ENCODE measurements around the gene TNFSF11. TPM values are rescaled to one million over a fixed set of nuclear protein-coding genes. Genes with fewer than 3 reads are reported as not detected.
A peak's percentile ranks its signal among the peaks of the same experiment; 100 is the strongest.

TNFSF11 gene
- total and polyA plus RNA-seq, 7 donors: 1.8 TPM; not detected in 6

- H3K4me3 ChIP-seq: no peak overlapping the region
- H3K27me3 ChIP-seq: no peaks in the 10 kb centered on the region
- no peak for DNase-seq
- intact Hi-C loops (cut with DNase I): no loop called here
- no peak for TF ChIP-seq EP300 (IDR thresholded peaks at IDR 0.05)
- TF ChIP-seq POLR2AphosphoS5 (IDR thresholded peaks at IDR 0.05): peak in 1 of 4 donors; percentile 32
- no peak for TF ChIP-seq CTCF (IDR thresholded peaks at IDR 0.05)
- no peak for TF ChIP-seq POLR2A (IDR thresholded peaks at IDR 0.05)
- no peaks in the 10 kb centered on the region for H3K36me3 ChIP-seq
- 72 to 87% methylated on average over 1 of the region's 1 CpG for WGBS, 2 donors
- H3K9me3 ChIP-seq: no peaks in the 10 kb centered on the region
- H3K4me1 ChIP-seq: peaks cover 0 to 19% (median 17%) of the 10 kb centered on the region in 4 donors
- peak overlapping the region in 2 of 4 donors; percentile 35 to 54 for H3K27ac ChIP-seq
These were observed 29.0 kb downstream of the TNFSF11 start for GRCh38 chr13:42602906-42603305.

GRCh38 chr13:42603571-42603970 lies 29.6 kb downstream of the TNFSF11 start:
- H3K27ac ChIP-seq: peak overlapping the region in 2 of 4 donors; percentile 35 to 54
- TF ChIP-seq POLR2AphosphoS5 (IDR thresholded peaks at IDR 0.05) (no peak), CTCF (IDR thresholded peaks at IDR 0.05) (no peak), POLR2A (IDR thresholded peaks at IDR 0.05) (no peak), EP300 (IDR thresholded peaks at IDR 0.05) (no peak)
- WGBS, 2 donors: 91 to 92% methylated on average over 2 of the region's 2 CpGs
- DNase-seq: no peak
- no peaks in the 10 kb centered on the region for H3K27me3 ChIP-seq
- no peaks in the 10 kb centered on the region for H3K36me3 ChIP-seq
- H3K4me3 ChIP-seq: no peak overlapping the region
- H3K9me3 ChIP-seq: no peaks in the 10 kb centered on the region
- peaks cover 0 to 19% (median 17%) of the 10 kb centered on the region in 4 donors for H3K4me1 ChIP-seq
- intact Hi-C loops (cut with DNase I): no loop called here

- DNase-seq: no peak
- WGBS, 2 donors: 94% methylated on average over 2 of the region's 2 CpGs
- peaks cover 0 to 16% (median 13%) of the 10 kb centered on the region in 4 donors for H3K4me1 ChIP-seq
- H3K36me3 ChIP-seq: no peaks in the 10 kb centered on the region
- H3K9me3 ChIP-seq: no peaks in the 10 kb centered on the region
- no peaks in the 10 kb centered on the region for H3K27me3 ChIP-seq
- TF ChIP-seq EP300 (IDR thresholded peaks at IDR 0.05): no peak
- intact Hi-C loops (cut with DNase I): no loop called here
- no peak overlapping the region for H3K4me3 ChIP-seq
- no peak overlapping the region for H3K27ac ChIP-seq
These were observed 33.6 kb downstream of the TNFSF11 start for GRCh38 chr13:42607546-42607945.

GRCh38 chr13:42610649-42611048 lies 36.7 kb downstream of the TNFSF11 start:
- Histone ChIP-seq H3K4me3 (no peak overlapping the region), H3K27ac (no peak overlapping the region), H3K36me3 (no peaks in the 10 kb centered on the region), H3K9me3 (no peaks in the 10 kb centered on the region), H3K4me1 (no peaks in the 10 kb centered on the region), H3K27me3 (no peaks in the 10 kb centered on the region)
- intact Hi-C loops (cut with DNase I): no loop called here
- no peak for TF ChIP-seq POLR2AphosphoS5 (IDR thresholded peaks at IDR 0.05)
- TF ChIP-seq EP300 (IDR thresholded peaks at IDR 0.05): no peak
- TF ChIP-seq POLR2A (IDR thresholded peaks at IDR 0.05): no peak
- TF ChIP-seq CTCF (IDR thresholded peaks at IDR 0.05): no peak
- no peak for DNase-seq
- WGBS, 2 donors: 69 to 93% methylated on average over 2 of the region's 2 CpGs

- WGBS, 2 donors: 80 to 91% methylated on average over 2 of the region's 2 CpGs
- H3K4me3 ChIP-seq: no peak overlapping the region
- DNase-seq: no peak
These were observed 37.3 kb downstream of the TNFSF11 start for GRCh38 chr13:42611086-42611779.

More at GRCh38 chr13:42611086-42611779, 37.3 kb downstream of the TNFSF11 start:
- TF ChIP-seq POLR2AphosphoS5 (IDR thresholded peaks at IDR 0.05) (no peak), EP300 (IDR thresholded peaks at IDR 0.05) (no peak), POLR2A (IDR thresholded peaks at IDR 0.05) (no peak), CTCF (IDR thresholded peaks at IDR 0.05) (no peak)
- no peaks in the 10 kb centered on the region for H3K27me3 ChIP-seq
- no peak overlapping the region for H3K27ac ChIP-seq
- no peaks in the 10 kb centered on the region for H3K36me3 ChIP-seq
- H3K4me1 ChIP-seq: no peaks in the 10 kb centered on the region
- intact Hi-C loops (cut with DNase I): no loop called here
- H3K9me3 ChIP-seq: no peaks in the 10 kb centered on the region
